H1 (cell line): ENCODE results near the gene ADAM19. TPM values are rescaled to one million over a fixed set of nuclear protein-coding genes. Genes with fewer than 3 reads are reported as not detected.

Source experiments
- CTCF ChIA-PET: fragments of 300-600 bp; sonication (Branson Sonifier 250); formaldehyde crosslinking; loops from one replicate; lab custom pipeline; 2021; ENCODE audit not compliant: partially characterized antibody; lab: Charles Lee
- POLR2A ChIA-PET: fragments of 300-600 bp; sonication (Branson Sonifier 250); formaldehyde crosslinking; loops from one replicate; lab custom pipeline; 2021; ENCODE audit warnings: inconsistent platforms; ENCODE audit not compliant: partially characterized antibody; lab: Charles Lee
- DNase-seq, 2 experiments: peaks; one replicate each; pipeline versions ENCODE4 v3.0.0 to v3.0.0-alpha.2; 2010 to 2022; ENCODE audit warnings: low spot score in 2 of 2, low read depth in 1 of 2, mixed read lengths in 1 of 2
- FAIRE-seq: peaks from 2 replicates; lab custom pipeline; 2011; peaks lifted over from hg19 to GRCh38; lab: Jason Lieb, UNC
- H2AFZ ChIP-seq: 2 replicates; pipeline ENCODE4 v1.8.1; 2012; ENCODE audit warnings: low read length, inconsistent platforms
- H2AK5ac ChIP-seq: 2 replicates; pipeline ENCODE4 v1.6.1; 2013; ENCODE audit warnings: low read depth, low read length
- H2BK120ac ChIP-seq: replicated peaks from 2 replicates; pipeline ENCODE3; 2013; ENCODE audit warnings: low read depth, low read length, inconsistent platforms
- H2BK12ac ChIP-seq: 2 replicates; pipeline ENCODE4 v1.6.1; 2013; ENCODE audit warnings: low read depth, low read length
- H2BK15ac ChIP-seq: 2 replicates; pipeline ENCODE4 v1.6.1; 2013; ENCODE audit warnings: low read length
- H2BK20ac ChIP-seq: 2 replicates; pipeline ENCODE4 v1.6.1; 2013; ENCODE audit warnings: low read length
- H2BK5ac ChIP-seq: 2 replicates; pipeline ENCODE4 v1.6.1; 2013; ENCODE audit warnings: low read depth, low read length
- H3K14ac ChIP-seq: 2 replicates; pipeline ENCODE4 v1.6.1; 2013; ENCODE audit warnings: inconsistent platforms; ENCODE audit not compliant: insufficient read length
- H3K18ac ChIP-seq: 2 replicates; pipeline ENCODE4 v1.6.1; 2013; ENCODE audit warnings: low read length; ENCODE audit errors: extremely low read depth
- H3K23ac ChIP-seq: 2 replicates; pipeline ENCODE4 v1.6.1; 2013; ENCODE audit warnings: inconsistent platforms; ENCODE audit not compliant: insufficient read length
- H3K23me2 ChIP-seq: 2 replicates; pipeline ENCODE4 v1.6.1; 2013; ENCODE audit warnings: low read depth, low read length
- H3K27ac ChIP-seq: 2 replicates; pipeline ENCODE4 v1.6.1; 2011; ENCODE audit warnings: low read depth, low read length, inconsistent platforms
- H3K27me3 ChIP-seq, 4 experiments: replicated peaks in 1 of 4; 1 replicate in 1 of 4; 2 replicates in 3 of 4; pipeline versions ENCODE4 v1.6.1 to v1.8.1; 2011 to 2013; ENCODE audit warnings: low read length in 3 of 4, mild to moderate bottlenecking in 3 of 4, inconsistent platforms in 2 of 4, mixed read lengths in 2 of 4, moderate library complexity in 1 of 4; ENCODE audit not compliant: control insufficient read depth in 3 of 4, insufficient read depth in 3 of 4; ENCODE audit errors: extremely low read depth in 1 of 4
- H3K36me3 ChIP-seq, 4 experiments: 2 replicates each; pipeline versions ENCODE4 v1.6.1 to v1.8.1; 2011 to 2013; ENCODE audit warnings: mild to moderate bottlenecking in 4 of 4, low read length in 3 of 4, moderate library complexity in 2 of 4, control low read depth in 1 of 4, inconsistent platforms in 1 of 4; ENCODE audit not compliant: insufficient read depth in 4 of 4, control insufficient read depth in 2 of 4
- H3K4ac ChIP-seq: replicated peaks from 2 replicates; pipeline ENCODE3; 2013; ENCODE audit warnings: low read length, low read depth, mixed read lengths, inconsistent platforms; ENCODE audit not compliant: insufficient read length
- H3K4me1 ChIP-seq, 4 experiments: replicated peaks in 1 of 4; 1 replicate in 1 of 4; 2 replicates in 3 of 4; pipeline versions ENCODE4 v1.6.1 to v1.8.1; 2011 to 2013; ENCODE audit warnings: low read length in 3 of 4, inconsistent platforms in 2 of 4, mixed read lengths in 1 of 4; ENCODE audit not compliant: insufficient read depth in 4 of 4, control insufficient read depth in 3 of 4
- H3K4me2 ChIP-seq, 2 experiments: 2 replicates each; pipeline versions ENCODE4 v1.6.1 to v1.8.1; 2011 to 2013; ENCODE audit warnings: low read depth in 2 of 2, low read length in 2 of 2, control low read depth in 1 of 2, inconsistent platforms in 1 of 2, mild to moderate bottlenecking in 1 of 2; ENCODE audit not compliant: insufficient read depth in 1 of 2
- H3K4me3 ChIP-seq, 4 experiments: fragments of 200-600, 300-600 bp in 1 of 4; sonication (generic), shearing (Covaris generic), sonication (Bioruptor Twin) in 1 of 4; 2 replicates each; pipeline versions ENCODE4 v1.5.1 to v1.8.1; 2011 to 2016; ENCODE audit warnings: low read length in 4 of 4, low read depth in 3 of 4, control low read depth in 2 of 4, inconsistent platforms in 2 of 4, mild to moderate bottlenecking in 2 of 4, mixed read lengths in 1 of 4, moderate library complexity in 1 of 4; ENCODE audit not compliant: insufficient read depth in 2 of 4; ENCODE audit errors: extremely low read depth in 1 of 4
- H3K56ac ChIP-seq: replicated peaks from 2 replicates; pipeline ENCODE3; 2013; ENCODE audit warnings: low read depth, mild to moderate bottlenecking, mixed read lengths, low read length, inconsistent platforms; ENCODE audit not compliant: insufficient read length
- H3K79me1 ChIP-seq: 2 replicates; pipeline ENCODE4 v1.6.1; 2013; ENCODE audit warnings: low read depth, low read length, control low read depth
- H3K79me2 ChIP-seq, 2 experiments: 2 replicates each; pipeline versions ENCODE4 v1.6.1 to v1.8.1; 2012 to 2013; ENCODE audit warnings: low read length in 2 of 2, mild to moderate bottlenecking in 2 of 2, inconsistent platforms in 1 of 2; ENCODE audit not compliant: insufficient read depth in 2 of 2, control insufficient read depth in 1 of 2
- H3K9ac ChIP-seq, 4 experiments: replicated peaks in 1 of 4; 1 replicate in 1 of 4; 2 replicates in 3 of 4; pipeline versions ENCODE4 v1.6.1 to v1.8.1; 2011 to 2013; ENCODE audit warnings: low read depth in 3 of 4, low read length in 3 of 4, control low read depth in 2 of 4, mild to moderate bottlenecking in 2 of 4, moderate library complexity in 2 of 4, inconsistent platforms in 1 of 4; ENCODE audit errors: extremely low read depth in 1 of 4
- H3K9me3 ChIP-seq, 2 experiments: 2 replicates each; pipeline versions ENCODE4 v1.6.1 to v1.8.1; 2012 to 2013; ENCODE audit warnings: mild to moderate bottlenecking in 2 of 2, moderate library complexity in 2 of 2, control low read depth in 1 of 2, inconsistent platforms in 1 of 2, low read depth in 1 of 2, low read length in 1 of 2, mixed read lengths in 1 of 2; ENCODE audit not compliant: insufficient read depth in 2 of 2
- H4K20me1 ChIP-seq, 2 experiments: replicated peaks in 1 of 2; 2 replicates each; pipeline versions ENCODE3 to v1.8.1; 2011 to 2013; ENCODE audit warnings: inconsistent platforms in 2 of 2, low read length in 2 of 2, mild to moderate bottlenecking in 1 of 2; ENCODE audit not compliant: insufficient read depth in 2 of 2, control insufficient read depth in 1 of 2
- H4K5ac ChIP-seq: 2 replicates; pipeline ENCODE4 v1.6.1; 2013; ENCODE audit warnings: low read length, low read depth, mixed read lengths, inconsistent platforms; ENCODE audit not compliant: insufficient read length
- H4K8ac ChIP-seq: 2 replicates; pipeline ENCODE4 v1.8.0; 2013; ENCODE audit warnings: mild to moderate bottlenecking, moderate library complexity, low read length, inconsistent platforms; ENCODE audit not compliant: insufficient read depth; ENCODE audit errors: extremely low read depth
- H4K91ac ChIP-seq: replicated peaks from 2 replicates; pipeline ENCODE3; 2013; ENCODE audit warnings: low read length, mixed read lengths, inconsistent platforms; ENCODE audit not compliant: insufficient read length
- ATF2 ChIP-seq: IDR thresholded peaks from 2 replicates; pipeline ENCODE4 v1.6.1; 2012; ENCODE audit warnings: low read length, inconsistent platforms
- POLR2AphosphoS5 ChIP-seq: IDR thresholded peaks from 2 replicates; pipeline ENCODE4 v1.6.1; 2011; ENCODE audit warnings: low read depth, low read length
- SAP30 ChIP-seq: fragments of 300-600 bp; sonication (generic); IDR thresholded peaks from 2 replicates; pipeline ENCODE4 v1.7.1; 2012; ENCODE audit warnings: low read length, moderate library complexity, mild to moderate bottlenecking, inconsistent platforms; ENCODE audit not compliant: insufficient read depth, insufficient replicate concordance
- WGBS, 2 experiments: shearing (Covaris generic) in 1 of 2; methylation state at CpG; one replicate each; pipeline versions ENCODE4 v1.1.6 to v1.1.7; 2013 to 2015; ENCODE audit warnings: low lambda C conversion rate in 2 of 2, mixed read lengths in 2 of 2, inconsistent platforms in 1 of 2, low coverage in 1 of 2, missing lambda C conversion rate in 1 of 2; ENCODE audit not compliant: insufficient replicate concordance in 2 of 2, insufficient coverage in 1 of 2, insufficient read length in 1 of 2; ENCODE audit errors: extremely low coverage in 1 of 2, missing lambda C conversion rate in 1 of 2; 5-methylcytosine and 5-hydroxymethylcytosine counted together
- polyA plus RNA-seq, 7 experiments: library from polyadenylated mRNA; depleted of rRNA in 3 of 7; stranded (reverse) in 5 of 7; unstranded in 2 of 7; fragments of >200 nt in 5 of 7; fragments of 200-250 nt in 2 of 7; gene quantifications; 1 replicate in 5 of 7; 2 replicates in 1 of 7; 4 replicates in 1 of 7; pipeline versions ENCODE4 v1.2.1 to v1.2.3, GENCODE V29; 2011 to 2013; ENCODE audit warnings: missing spikeins in 2 of 7, mixed read lengths in 2 of 7
- total RNA-seq: library from RNA; stranded (reverse); fragmentation: NEBNext Ultra II Directional; extraction: Animal tissue kit (Norgen Biotek cat#: 25700); gene quantifications from 2 replicates; pipeline ENCODE4 v1.2.1, GENCODE V29; 2021

ADAM19 gene
- total and polyA plus RNA-seq, 2 of the 8 experiments (the other 6 are each of a cell fraction or from before 2014, with no cell fraction given): 6.5 to 22.7 TPM

DNA sequence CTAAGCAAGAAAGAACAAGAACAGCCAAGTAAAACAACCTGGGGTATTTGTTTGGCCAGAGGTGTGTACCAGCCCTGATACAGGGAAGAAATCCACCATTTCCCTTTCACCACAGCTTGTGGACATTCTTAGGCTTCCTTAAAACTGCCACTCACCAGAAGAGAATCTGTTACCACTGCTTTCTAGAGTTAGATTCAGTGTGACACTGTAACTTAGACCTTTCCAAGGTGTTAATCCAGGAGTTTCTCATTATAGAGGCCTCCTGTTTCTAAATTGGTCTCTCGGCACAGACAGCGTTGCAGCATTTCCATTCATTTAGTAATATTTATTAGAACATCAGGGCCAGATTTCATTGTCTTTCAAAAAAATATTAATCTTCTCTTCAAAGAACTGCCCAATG, 60.6 kb downstream of the ADAM19 start:
- Histone ChIP-seq H3K27me3 (no peaks in the 10 kb centered on the region), H3K27ac (no peak overlapping the region), H3K9me3 (no peaks in the 10 kb centered on the region), H3K4me3 (no peak overlapping the region), H4K8ac (no peak overlapping the region), H3K36me3 (no peaks in the 10 kb centered on the region; a peak in 2 of 8 replicates), H3K23me2 (no peaks in the 10 kb centered on the region), H2AK5ac (no peak overlapping the region), H3K79me1 (no peaks in the 10 kb centered on the region), H3K9ac (no peak overlapping the region), H3K4me2 (no peak overlapping the region), H3K4me1 (no peaks in the 10 kb centered on the region), H2BK5ac (no peak overlapping the region), H2BK120ac (no peak overlapping the region), H3K56ac (no peak overlapping the region), H3K23ac (no peak overlapping the region), H4K5ac (no peak overlapping the region), H2AFZ (no peak overlapping the region), H2BK12ac (no peak overlapping the region), H2BK20ac (no peak overlapping the region), H3K18ac (no peak overlapping the region), H2BK15ac (no peak overlapping the region), H4K91ac (no peak overlapping the region), H3K4ac (no peak overlapping the region), H3K79me2 (no peaks in the 10 kb centered on the region), H4K20me1 (peaks cover 0 to 2% of the 10 kb centered on the region in 2 experiments), H3K14ac (no peak overlapping the region)
- no peak for DNase-seq
- WGBS, 2 experiments: 98% methylated on average over 2 of the region's 2 CpGs; no CpG with 5 or more reads in 1 of the 2 experiments
- ChIA-PET POLR2A (no interaction called here), CTCF (interaction anchor here (0.6 kb wide), 1 partner anchor 98 kb away, joined by 4 read pairs; no protein-coding TSS in a partner anchor)
- TF ChIP-seq SAP30 (no peak), ATF2 (no peak), POLR2AphosphoS5 (no peak)
- FAIRE-seq: no peak
